ENCODE measurements around the gene NUP153. TPM values are rescaled to one million over a fixed set of nuclear protein-coding genes. Genes with fewer than 3 reads are reported as not detected.
"Not testable (repeated sequence)": the region's sequence is repeated elsewhere in the genome, so short reads cannot be mapped to it uniquely, and the experiment has no call there.

NUP153 gene
- polyA plus RNA-seq (2013, experiment 1 of 2) = 18.9 TPM
- 18.9 TPM for polyA plus RNA-seq (2013, experiment 2 of 2)

- peak; percentile 99 for DNase-seq
- peak within 1 kb of the TSS; percentile 98 for H4K8ac ChIP-seq (ENCODE audit: low read length)
- peak within 1 kb of the TSS; percentile 88 for H3K27ac ChIP-seq (ENCODE audit: low read length, poor library complexity, severe bottlenecking)
- H3K4ac ChIP-seq (ENCODE audit: low read depth in 1 of 2, low read length in 2 of 2) = peak within 1 kb of the TSS; percentile 81 to 91
- peak within 1 kb of the TSS; percentile 61 for H2BK120ac ChIP-seq (ENCODE audit: low read depth, low read length)
- H3K4me3 ChIP-seq (ENCODE audit: insufficient read depth in 1 of 2, low read depth in 1 of 2, low read length in 2 of 2) = peak within 1 kb of the TSS; percentile 92 to 99
- H3K27me3 ChIP-seq (ENCODE audit: control insufficient read depth in 1 of 2, insufficient read depth in 1 of 2, low read length in 2 of 2) = no peaks in the 10 kb centered on the region
- H3K79me1 ChIP-seq (replicated peaks; ENCODE audit: low read length, poor library complexity, severe bottlenecking) = peaks cover 6% of the 10 kb centered on the region
- peak within 1 kb of the TSS; percentile 97 for H4K91ac ChIP-seq (ENCODE audit: low read length)
- peak within 1 kb of the TSS; percentile 60 for H2BK5ac ChIP-seq (ENCODE audit: low read depth, low read length, poor library complexity, severe bottlenecking)
- H3K9me3 ChIP-seq (ENCODE audit: control insufficient read depth, low read length) = no peaks in the 10 kb centered on the region
- H3K23ac ChIP-seq (ENCODE audit: low read length in 2 of 2) = peak within 1 kb of the TSS in 1 of 2 experiments; percentile 70
- peak within 1 kb of the TSS; percentile 96 for H3K9ac ChIP-seq (ENCODE audit: low read length)
- under 1% methylated on average over 54 of the region's 69 CpGs for WGBS
- H2AK5ac ChIP-seq (ENCODE audit: low read length, severe bottlenecking) = peak within 1 kb of the TSS; percentile 31
- peak within 1 kb of the TSS in 1 of 2 experiments; percentile 73 for H2BK12ac ChIP-seq (ENCODE audit: low read length in 2 of 2)
- peak within 1 kb of the TSS; percentile 74 to 94 for H3K14ac ChIP-seq (ENCODE audit: low read length in 2 of 2)
- peak within 1 kb of the TSS; percentile 94 for H2BK15ac ChIP-seq (ENCODE audit: low read depth, poor library complexity, severe bottlenecking)
- peaks cover 6% of the 10 kb centered on the region for H3K4me1 ChIP-seq (ENCODE audit: control insufficient read depth, insufficient read depth, low read depth, low read length)
- peak within 1 kb of the TSS; percentile 95 to 96 for H3K18ac ChIP-seq (ENCODE audit: low read depth in 1 of 2, low read length in 2 of 2)
- H3K36me3 ChIP-seq (ENCODE audit: control insufficient read depth in 1 of 2, insufficient read depth in 2 of 2, low read depth in 1 of 2, low read length in 2 of 2) = no peaks in the 10 kb centered on the region
- H2AFZ ChIP-seq (ENCODE audit: low read depth, low read length) = peak within 1 kb of the TSS; percentile 87
- H3K4me2 ChIP-seq (ENCODE audit: low read length, poor library complexity, severe bottlenecking) = peak within 1 kb of the TSS; percentile 95
These were observed at the start of gene NUP153 for GRCh38 chr6:17706580-17707370. Gene NUP153 (minus strand): TSS chr6:17706925. CDS start chr6:17706387, 538 bp downstream.

- Histone ChIP-seq H2AFZ (ENCODE audit: low read depth, low read length) (no peak overlapping the region), H2BK15ac (ENCODE audit: low read depth, poor library complexity, severe bottlenecking) (no peak overlapping the region), H3K4me3 (ENCODE audit: insufficient read depth in 1 of 2, low read depth in 1 of 2, low read length in 2 of 2) (no peak overlapping the region), H3K4ac (ENCODE audit: low read depth in 1 of 2, low read length in 2 of 2) (no peak overlapping the region), H4K91ac (ENCODE audit: low read length) (no peak overlapping the region), H3K9me3 (ENCODE audit: control insufficient read depth, low read length) (no peaks in the 10 kb centered on the region), H3K36me3 (ENCODE audit: control insufficient read depth in 1 of 2, insufficient read depth in 2 of 2, low read depth in 1 of 2, low read length in 2 of 2) (peaks cover 0 to 11% of the 10 kb centered on the region in 2 experiments), H3K27ac (ENCODE audit: low read length, poor library complexity, severe bottlenecking) (no peak overlapping the region), H2BK120ac (ENCODE audit: low read depth, low read length) (no peak overlapping the region), H3K4me1 (ENCODE audit: control insufficient read depth, insufficient read depth, low read depth, low read length) (no peaks in the 10 kb centered on the region), H3K79me1 (replicated peaks; ENCODE audit: low read length, poor library complexity, severe bottlenecking) (no peaks in the 10 kb centered on the region), H2BK5ac (ENCODE audit: low read depth, low read length, poor library complexity, severe bottlenecking) (no peak overlapping the region), H3K4me2 (ENCODE audit: low read length, poor library complexity, severe bottlenecking) (no peak overlapping the region), H2BK12ac (ENCODE audit: low read length in 2 of 2) (no peak overlapping the region), H4K8ac (ENCODE audit: low read length) (no peak overlapping the region), H3K9ac (ENCODE audit: low read length) (no peak overlapping the region), H3K18ac (ENCODE audit: low read depth in 1 of 2, low read length in 2 of 2) (no peak overlapping the region), H3K14ac (ENCODE audit: low read length in 2 of 2) (no peak overlapping the region), H3K27me3 (ENCODE audit: control insufficient read depth in 1 of 2, insufficient read depth in 1 of 2, low read length in 2 of 2) (no peaks in the 10 kb centered on the region), H3K23ac (ENCODE audit: low read length in 2 of 2) (no peak overlapping the region), H2AK5ac (ENCODE audit: low read length, severe bottlenecking) (no peak overlapping the region)
- WGBS = 74% methylated on average over 2 of the region's 3 CpGs
- no peak for DNase-seq
These were observed 47.5 kb upstream of the NUP153 start for GRCh38 chr6:17754254-17754653.

GRCh38 chr6:17745324-17745723, 38.6 kb upstream of the NUP153 start:
- WGBS = 97% methylated on average over 35 of the region's 35 CpGs
- not testable (repeated sequence) for H4K91ac ChIP-seq (ENCODE audit: low read length); H3K9ac ChIP-seq (ENCODE audit: low read length)

DNA sequence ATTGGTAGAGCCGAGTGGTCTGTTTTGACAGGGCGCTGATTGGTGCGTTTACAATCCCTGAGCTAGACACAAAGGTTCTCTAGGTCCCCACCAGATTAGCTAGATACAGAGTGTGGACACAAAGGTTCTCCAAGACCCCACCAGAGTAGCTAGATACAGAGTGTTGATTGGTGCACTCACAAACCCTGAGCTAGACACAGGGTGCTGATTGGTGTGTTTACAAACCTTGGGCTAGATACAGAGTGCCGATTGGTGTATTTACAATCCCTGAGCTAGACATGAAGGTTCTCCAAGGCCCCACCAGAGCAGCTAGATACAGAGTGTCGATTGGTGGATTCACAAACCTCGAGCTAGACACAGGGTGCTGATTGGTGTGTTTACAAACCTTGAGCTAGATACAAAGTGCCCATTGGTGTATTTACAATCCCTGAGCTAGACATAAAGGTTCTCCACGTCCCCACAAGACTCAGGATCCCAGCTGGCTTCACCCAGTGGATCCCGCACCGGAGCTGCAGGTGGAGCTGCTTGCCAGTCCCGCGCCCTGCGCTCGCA, 38.1 kb upstream of the NUP153 start:
- H2BK120ac ChIP-seq (ENCODE audit: low read depth, low read length); H3K4me2 ChIP-seq (ENCODE audit: low read length, poor library complexity, severe bottlenecking); H3K27ac ChIP-seq (ENCODE audit: low read length, poor library complexity, severe bottlenecking); H2AFZ ChIP-seq (ENCODE audit: low read depth, low read length); H2BK12ac ChIP-seq (ENCODE audit: low read length in 2 of 2); H3K23ac ChIP-seq (ENCODE audit: low read length in 2 of 2); H3K79me1 ChIP-seq (replicated peaks; ENCODE audit: low read length, poor library complexity, severe bottlenecking); H3K9me3 ChIP-seq (ENCODE audit: control insufficient read depth, low read length); H3K36me3 ChIP-seq (ENCODE audit: control insufficient read depth in 1 of 2, insufficient read depth in 2 of 2, low read depth in 1 of 2, low read length in 2 of 2); H3K18ac ChIP-seq (ENCODE audit: low read depth in 1 of 2, low read length in 2 of 2); H2BK15ac ChIP-seq (ENCODE audit: low read depth, poor library complexity, severe bottlenecking); H2BK5ac ChIP-seq (ENCODE audit: low read depth, low read length, poor library complexity, severe bottlenecking); H4K91ac ChIP-seq (ENCODE audit: low read length); H3K4me3 ChIP-seq (ENCODE audit: insufficient read depth in 1 of 2, low read depth in 1 of 2, low read length in 2 of 2); H3K4ac ChIP-seq (ENCODE audit: low read depth in 1 of 2, low read length in 2 of 2); H3K14ac ChIP-seq (ENCODE audit: low read length in 2 of 2); H3K9ac ChIP-seq (ENCODE audit: low read length); H3K4me1 ChIP-seq (ENCODE audit: control insufficient read depth, insufficient read depth, low read depth, low read length); H2AK5ac ChIP-seq (ENCODE audit: low read length, severe bottlenecking); H4K8ac ChIP-seq (ENCODE audit: low read length); DNase-seq; H3K27me3 ChIP-seq (ENCODE audit: control insufficient read depth in 1 of 2, insufficient read depth in 1 of 2, low read length in 2 of 2): not testable (repeated sequence)
- WGBS = 96% methylated on average over 10 of the region's 13 CpGs

More at GRCh38 chr6:17745324-17745723, 38.6 kb upstream of the NUP153 start:
- H3K4me2 ChIP-seq (ENCODE audit: low read length, poor library complexity, severe bottlenecking); H2BK5ac ChIP-seq (ENCODE audit: low read depth, low read length, poor library complexity, severe bottlenecking); H3K27me3 ChIP-seq (ENCODE audit: control insufficient read depth in 1 of 2, insufficient read depth in 1 of 2, low read length in 2 of 2); H3K4me3 ChIP-seq (ENCODE audit: insufficient read depth in 1 of 2, low read depth in 1 of 2, low read length in 2 of 2); H3K9me3 ChIP-seq (ENCODE audit: control insufficient read depth, low read length); H3K27ac ChIP-seq (ENCODE audit: low read length, poor library complexity, severe bottlenecking); H3K23ac ChIP-seq (ENCODE audit: low read length in 2 of 2); H3K79me1 ChIP-seq (replicated peaks; ENCODE audit: low read length, poor library complexity, severe bottlenecking); H2BK15ac ChIP-seq (ENCODE audit: low read depth, poor library complexity, severe bottlenecking); H4K8ac ChIP-seq (ENCODE audit: low read length); H3K4me1 ChIP-seq (ENCODE audit: control insufficient read depth, insufficient read depth, low read depth, low read length); H2AFZ ChIP-seq (ENCODE audit: low read depth, low read length); H3K36me3 ChIP-seq (ENCODE audit: control insufficient read depth in 1 of 2, insufficient read depth in 2 of 2, low read depth in 1 of 2, low read length in 2 of 2); H2BK12ac ChIP-seq (ENCODE audit: low read length in 2 of 2); H3K4ac ChIP-seq (ENCODE audit: low read depth in 1 of 2, low read length in 2 of 2); H2AK5ac ChIP-seq (ENCODE audit: low read length, severe bottlenecking); H2BK120ac ChIP-seq (ENCODE audit: low read depth, low read length); DNase-seq; H3K14ac ChIP-seq (ENCODE audit: low read length in 2 of 2); H3K18ac ChIP-seq (ENCODE audit: low read depth in 1 of 2, low read length in 2 of 2): not testable (repeated sequence)

Measured in mesenchymal stem cell (in vitro differentiated cells and primary cell).